Measurements from ENCODE around the gene ZFPM1.

DNA sequence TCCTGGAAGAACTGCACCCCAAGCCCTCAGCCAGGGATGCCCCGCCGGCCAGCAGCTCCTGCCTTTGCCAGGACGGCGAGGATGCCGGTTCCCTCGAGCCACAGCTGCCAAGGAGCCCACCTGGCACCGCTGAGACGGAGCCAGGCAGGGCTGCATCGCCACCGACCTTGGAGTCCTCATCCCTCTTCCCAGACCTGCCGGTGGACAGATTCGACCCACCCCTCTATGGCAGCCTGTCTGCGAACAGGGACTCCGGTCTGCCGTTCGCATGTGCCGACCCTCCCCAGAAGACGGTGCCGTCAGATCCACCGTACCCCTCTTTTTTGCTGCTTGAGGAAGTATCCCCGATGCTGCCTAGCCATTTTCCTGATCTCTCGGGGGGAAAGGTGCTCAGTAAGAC lies 21.4 kb upstream of the ZFPM1 start:
- TF ChIP-seq POLR2A (IDR thresholded peaks at IDR 0.05): no peak
- TF ChIP-seq, protein P1, sequence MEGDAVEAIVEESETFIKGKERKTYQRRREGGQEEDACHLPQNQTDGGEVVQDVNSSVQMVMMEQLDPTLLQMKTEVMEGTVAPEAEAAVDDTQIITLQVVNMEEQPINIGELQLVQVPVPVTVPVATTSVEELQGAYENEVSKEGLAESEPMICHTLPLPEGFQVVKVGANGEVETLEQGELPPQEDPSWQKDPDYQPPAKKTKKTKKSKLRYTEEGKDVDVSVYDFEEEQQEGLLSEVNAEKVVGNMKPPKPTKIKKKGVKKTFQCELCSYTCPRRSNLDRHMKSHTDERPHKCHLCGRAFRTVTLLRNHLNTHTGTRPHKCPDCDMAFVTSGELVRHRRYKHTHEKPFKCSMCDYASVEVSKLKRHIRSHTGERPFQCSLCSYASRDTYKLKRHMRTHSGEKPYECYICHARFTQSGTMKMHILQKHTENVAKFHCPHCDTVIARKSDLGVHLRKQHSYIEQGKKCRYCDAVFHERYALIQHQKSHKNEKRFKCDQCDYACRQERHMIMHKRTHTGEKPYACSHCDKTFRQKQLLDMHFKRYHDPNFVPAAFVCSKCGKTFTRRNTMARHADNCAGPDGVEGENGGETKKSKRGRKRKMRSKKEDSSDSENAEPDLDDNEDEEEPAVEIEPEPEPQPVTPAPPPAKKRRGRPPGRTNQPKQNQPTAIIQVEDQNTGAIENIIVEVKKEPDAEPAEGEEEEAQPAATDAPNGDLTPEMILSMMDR (IDR thresholded peaks at IDR 0.05): no peak

Measured in thyroid gland (tissue), 4 donors.